NT2/D1 (cell line): Measurements from ENCODE around the gene MAP1LC3A.

Experiments
- SUZ12 ChIP-seq: IDR thresholded peaks from 2 replicates; pipeline ENCODE4 v1.6.1; 2011; ENCODE audit not compliant: insufficient read length, insufficient read depth; ENCODE audit errors: extremely low read depth
- YY1 ChIP-seq: IDR thresholded peaks from 2 replicates; pipeline ENCODE4 v1.6.1; 2011; ENCODE audit not compliant: insufficient read length, insufficient read depth
- ZNF274 ChIP-seq: IDR thresholded peaks from 2 replicates; pipeline ENCODE4 v1.6.1; 2011; ENCODE audit warnings: mild to moderate bottlenecking, low read depth, low read length

- TF ChIP-seq YY1: no peak
- no peak for TF ChIP-seq SUZ12
- TF ChIP-seq ZNF274: no peak
These were observed 16.6 kb upstream of the MAP1LC3A start for GRCh38 chr20:34541917-34542316.
